Activated CD4-positive, alpha-beta memory T cell treated with anti-CD3 and anti-CD28 coated beads, Interleukin-2, amount 10 ng/mL, durations not matched to agents 7 days and 5 days (primary cell): ENCODE measurements around the gene PPP6R3. TPM values are rescaled to one million over a fixed set of nuclear protein-coding genes. Genes with fewer than 3 reads are reported as not detected.

Experiments used
- CTCF ChIA-PET: fragments of 350-600 bp; sonication (Branson Sonifier 250); formaldehyde crosslinking; loops from one replicate; lab custom pipeline; 2021; ENCODE audit warnings: antibody characterized with exemption, inconsistent platforms; lab: Charles Lee
- POLR2A ChIA-PET: fragments of 350-600 bp; sonication (Branson Sonifier 250); formaldehyde crosslinking; loops from one replicate; lab custom pipeline; 2021; ENCODE audit warnings: antibody characterized with exemption; lab: Charles Lee
- DNase-seq: peaks from one replicate; pipeline ENCODE4 v3.0.0-alpha.2; 2020
- H3K27ac Mint-ChIP-seq: one replicate; pipeline ENCODE4 v1.8.0; 2021; ENCODE audit warnings: mild to moderate bottlenecking, mixed read lengths
- H3K27me3 Mint-ChIP-seq: one replicate; pipeline ENCODE4 v1.8.0; 2021; ENCODE audit warnings: mixed read lengths
- H3K36me3 Mint-ChIP-seq: one replicate; pipeline ENCODE4 v1.8.0; 2021; ENCODE audit warnings: low read depth, mixed read lengths
- H3K4me1 Mint-ChIP-seq: one replicate; pipeline ENCODE4 v1.8.0; 2021; ENCODE audit warnings: mixed read lengths
- H3K4me3 Mint-ChIP-seq: one replicate; pipeline ENCODE4 v1.8.0; 2021; ENCODE audit warnings: mild to moderate bottlenecking, mixed read lengths
- H3K9me3 Mint-ChIP-seq: one replicate; pipeline ENCODE4 v1.8.0; 2021; ENCODE audit warnings: mixed read lengths
- total RNA-seq, 2 experiments: library from RNA; stranded (reverse); gene quantifications; one replicate each; pipeline ENCODE4 v1.2.3, GENCODE V29; 2021

Gene PPP6R3
- total RNA-seq, 2 experiments from 2014 or later = 105 to 115 TPM

- CTCF ChIA-PET = interaction anchor here (0.6 kb wide), 1 partner anchor 10 kb away, joined by 3 read pairs; no protein-coding TSS in a partner anchor
- Mint-ChIP-seq H3K27me3 (no peaks in the 10 kb centered on the region), H3K4me1 (peaks cover 57% of the 10 kb centered on the region), H3K9me3 (no peaks in the 10 kb centered on the region), H3K36me3 (peaks cover 77% of the 10 kb centered on the region), H3K4me3 (no peak overlapping the region), H3K27ac (peak overlapping the region; percentile 30)
- POLR2A ChIA-PET = no interaction called here
- no peak for DNase-seq
Observed at GRCh38 chr11:68546555-68546954, 86.0 kb downstream of the PPP6R3 start.

- POLR2A ChIA-PET = interaction anchor here (0.9 kb wide), 1 partner anchor 82 kb away, joined by 3 read pairs; no protein-coding TSS in a partner anchor
- Mint-ChIP-seq H3K9me3 (no peaks in the 10 kb centered on the region), H3K4me3 (no peak overlapping the region), H3K27me3 (no peaks in the 10 kb centered on the region), H3K27ac (peak overlapping the region; percentile 62), H3K36me3 (peaks cover 81% of the 10 kb centered on the region), H3K4me1 (peaks cover 52% of the 10 kb centered on the region)
- no peak for DNase-seq
- CTCF ChIA-PET = interaction anchor here (0.6 kb wide), 1 partner anchor 11 kb away, joined by 3 read pairs; no protein-coding TSS in a partner anchor
Observed at GRCh38 chr11:68549789-68550484, 89.4 kb downstream of the PPP6R3 start.

GRCh38 chr11:68550485-68550817 is 89.9 kb downstream of the PPP6R3 start:
- CTCF ChIA-PET = interaction anchor here (0.6 kb wide), 1 partner anchor 12 kb away, joined by 3 read pairs; no protein-coding TSS in a partner anchor
- Mint-ChIP-seq H3K4me1 (peaks cover 52% of the 10 kb centered on the region), H3K27ac (peak overlapping the region; percentile 62), H3K9me3 (no peaks in the 10 kb centered on the region), H3K27me3 (no peaks in the 10 kb centered on the region), H3K4me3 (no peak overlapping the region), H3K36me3 (peaks cover 80% of the 10 kb centered on the region)
- POLR2A ChIA-PET = interaction anchor here (0.9 kb wide), 1 partner anchor 83 kb away, joined by 3 read pairs; no protein-coding TSS in a partner anchor
- no peak for DNase-seq

DNA sequence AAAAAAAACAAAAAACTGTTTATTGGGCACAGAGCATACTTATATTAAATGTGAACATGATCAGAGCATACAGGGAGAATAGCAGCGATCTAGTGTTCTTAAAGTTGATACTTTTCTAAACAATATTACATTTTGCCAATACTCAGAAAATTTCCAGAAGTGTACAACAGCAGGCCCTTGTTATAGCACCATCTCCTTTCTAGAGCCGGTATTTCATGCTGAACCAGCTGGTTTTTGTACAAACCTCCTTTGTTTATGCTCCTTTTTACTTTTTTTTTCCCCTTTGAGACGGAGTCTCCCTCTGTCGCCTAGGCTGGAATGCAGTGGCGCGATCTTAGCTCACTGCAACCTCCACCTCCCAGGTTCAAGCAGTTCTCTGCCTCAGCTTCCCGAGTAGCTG is 90.7 kb downstream of the PPP6R3 start:
- Mint-ChIP-seq H3K9me3 (no peaks in the 10 kb centered on the region), H3K4me3 (no peak overlapping the region), H3K36me3 (peaks cover 79% of the 10 kb centered on the region), H3K27me3 (no peaks in the 10 kb centered on the region), H3K4me1 (peaks cover 45% of the 10 kb centered on the region), H3K27ac (no peak overlapping the region)
- ChIA-PET POLR2A (no interaction called here), CTCF (no interaction called here)
- no peak for DNase-seq

- no peak for DNase-seq
- CTCF ChIA-PET = no interaction called here
- POLR2A ChIA-PET = no interaction called here
- no peak overlapping the region for H3K27ac Mint-ChIP-seq
- peaks cover 39% of the 10 kb centered on the region for H3K4me1 Mint-ChIP-seq
- no peaks in the 10 kb centered on the region for H3K9me3 Mint-ChIP-seq
- no peaks in the 10 kb centered on the region for H3K27me3 Mint-ChIP-seq
- H3K36me3 Mint-ChIP-seq = peaks cover 76% of the 10 kb centered on the region
- H3K4me3 Mint-ChIP-seq = no peak overlapping the region
Observed at GRCh38 chr11:68551777-68552176, 91.2 kb downstream of the PPP6R3 start.

GRCh38 chr11:68552542-68552941 is 92.0 kb downstream of the PPP6R3 start:
- H3K9me3 Mint-ChIP-seq = no peaks in the 10 kb centered on the region
- H3K27me3 Mint-ChIP-seq = no peaks in the 10 kb centered on the region
- H3K4me3 Mint-ChIP-seq = no peak overlapping the region
- peaks cover 72% of the 10 kb centered on the region for H3K36me3 Mint-ChIP-seq
- H3K27ac Mint-ChIP-seq = no peak overlapping the region
- H3K4me1 Mint-ChIP-seq = peaks cover 34% of the 10 kb centered on the region
- ChIA-PET CTCF (interaction anchor here (0.6 kb wide), 1 partner anchor 250 kb away, joined by 3 read pairs; no protein-coding TSS in a partner anchor), POLR2A (no interaction called here)
- DNase-seq = no peak

DNA sequence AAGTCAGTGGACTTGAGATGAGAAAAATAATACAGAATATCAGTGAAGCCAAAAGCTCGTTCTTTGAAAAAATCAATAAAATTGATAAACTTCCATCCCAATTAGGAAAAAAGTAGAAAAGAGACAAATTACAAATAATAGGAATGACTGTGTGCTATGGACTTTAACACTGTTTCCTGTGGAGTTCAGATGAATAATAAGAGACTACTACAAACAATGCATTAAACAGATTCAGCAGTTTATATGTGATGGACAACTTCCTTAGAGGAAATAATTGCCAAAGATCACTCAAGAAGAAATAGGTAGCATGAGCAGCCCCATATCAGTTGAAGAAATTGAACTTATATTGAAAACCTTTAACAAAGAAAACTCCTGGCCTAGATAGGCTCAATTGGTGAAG is 99.7 kb downstream of the PPP6R3 start:
- no peak overlapping the region for H3K4me3 Mint-ChIP-seq
- H3K4me1 Mint-ChIP-seq = peaks cover 21% of the 10 kb centered on the region
- ChIA-PET POLR2A (no interaction called here), CTCF (no interaction called here)
- DNase-seq = no peak
- no peaks in the 10 kb centered on the region for H3K27me3 Mint-ChIP-seq
- no peaks in the 10 kb centered on the region for H3K9me3 Mint-ChIP-seq
- no peak overlapping the region for H3K27ac Mint-ChIP-seq
- peaks cover 71% of the 10 kb centered on the region for H3K36me3 Mint-ChIP-seq

DNA sequence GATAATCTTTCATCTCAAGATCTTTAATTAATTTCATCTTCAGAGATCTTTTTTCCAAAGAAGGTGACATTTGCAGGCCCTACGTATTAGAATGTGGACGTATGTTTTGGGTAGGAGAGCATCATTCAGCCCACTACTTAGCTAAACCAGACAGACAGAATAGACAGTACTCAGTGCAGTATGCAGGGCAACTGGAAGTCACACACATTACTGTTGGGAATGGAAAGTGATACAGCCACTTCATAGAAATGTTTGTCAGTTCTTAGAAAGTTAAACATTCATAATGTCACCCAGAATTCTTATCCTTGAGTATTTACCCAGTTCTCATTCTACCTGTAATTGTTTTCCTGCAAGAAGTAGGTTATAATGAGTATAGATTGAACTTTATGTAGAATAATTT is 102.9 kb downstream of the PPP6R3 start:
- Mint-ChIP-seq H3K4me3 (no peak overlapping the region), H3K4me1 (peaks cover 26% of the 10 kb centered on the region), H3K9me3 (no peaks in the 10 kb centered on the region), H3K27me3 (no peaks in the 10 kb centered on the region), H3K27ac (no peak overlapping the region), H3K36me3 (peaks cover 77% of the 10 kb centered on the region)
- no peak for DNase-seq
- ChIA-PET CTCF (no interaction called here), POLR2A (no interaction called here)

DNA sequence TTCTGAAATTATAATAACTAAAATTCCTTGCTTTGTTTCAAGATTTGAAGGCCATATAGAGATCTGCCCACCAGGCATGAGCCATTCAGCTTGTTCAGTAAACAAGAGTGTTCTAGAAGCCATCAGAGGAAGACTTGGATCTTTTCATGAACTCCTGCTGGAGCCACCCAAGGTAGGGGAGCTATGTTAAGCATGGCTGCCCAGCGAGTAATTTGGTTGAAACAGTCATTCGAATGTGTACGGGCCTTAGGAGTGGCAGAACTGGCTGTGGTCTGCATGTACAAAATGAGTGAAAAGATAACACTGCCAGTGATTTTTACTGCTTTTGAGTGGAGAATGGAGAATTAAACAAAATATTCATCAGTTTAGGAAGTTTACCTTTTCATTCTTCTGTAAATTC is 103.7 kb downstream of the PPP6R3 start:
- POLR2A ChIA-PET = no interaction called here
- no peak overlapping the region for H3K4me3 Mint-ChIP-seq
- peaks cover 30% of the 10 kb centered on the region for H3K4me1 Mint-ChIP-seq
- no peak overlapping the region for H3K27ac Mint-ChIP-seq
- H3K36me3 Mint-ChIP-seq = peaks cover 74% of the 10 kb centered on the region
- DNase-seq = no peak
- CTCF ChIA-PET = no interaction called here
- H3K9me3 Mint-ChIP-seq = no peaks in the 10 kb centered on the region
- H3K27me3 Mint-ChIP-seq = no peaks in the 10 kb centered on the region

DNA sequence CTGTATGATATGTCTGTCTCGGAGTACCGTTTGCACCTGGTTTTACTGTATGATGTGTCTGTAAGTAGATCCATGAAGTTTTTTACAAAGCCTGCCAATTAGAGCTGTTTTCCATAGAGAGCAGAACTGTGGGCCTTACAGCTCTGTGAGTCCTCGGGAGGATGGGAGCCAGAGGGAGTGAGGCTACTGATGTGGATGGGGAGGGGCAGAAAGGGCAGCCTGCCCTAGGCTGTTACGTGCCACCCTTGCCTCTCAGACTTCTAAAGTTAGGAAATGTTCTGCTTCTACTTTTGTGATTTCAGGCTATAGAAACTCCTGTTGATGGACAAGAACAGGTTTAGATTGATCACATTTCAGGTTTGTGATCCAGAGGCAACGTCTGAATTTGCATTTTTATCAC is 105.2 kb downstream of the PPP6R3 start:
- H3K4me1 Mint-ChIP-seq = peaks cover 43% of the 10 kb centered on the region
- no peaks in the 10 kb centered on the region for H3K9me3 Mint-ChIP-seq
- ChIA-PET POLR2A (no interaction called here), CTCF (no interaction called here)
- H3K4me3 Mint-ChIP-seq = no peak overlapping the region
- H3K27me3 Mint-ChIP-seq = no peaks in the 10 kb centered on the region
- DNase-seq = no peak
- H3K36me3 Mint-ChIP-seq = peaks cover 75% of the 10 kb centered on the region
- peak overlapping the region; percentile 11 for H3K27ac Mint-ChIP-seq

DNA sequence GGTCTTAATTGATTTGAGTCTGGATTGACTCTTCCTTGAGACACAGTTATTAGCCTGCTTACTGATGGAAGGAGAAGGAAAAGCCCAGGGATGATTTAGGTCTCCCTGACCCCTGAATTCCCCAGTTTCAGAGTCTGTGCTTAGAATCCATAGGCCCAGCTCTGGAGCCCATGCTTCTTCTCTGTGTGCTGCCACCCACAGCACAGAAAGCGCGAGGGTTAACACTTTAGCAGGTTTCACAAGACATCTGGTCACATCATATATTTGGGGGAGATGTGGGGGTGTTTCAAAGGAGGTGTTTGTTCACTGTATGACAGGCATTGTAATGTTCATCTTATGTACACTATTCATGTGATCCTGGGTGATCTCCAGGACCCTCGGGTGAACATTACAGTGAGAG is 107.0 kb downstream of the PPP6R3 start:
- H3K27me3 Mint-ChIP-seq = no peaks in the 10 kb centered on the region
- H3K9me3 Mint-ChIP-seq = no peaks in the 10 kb centered on the region
- H3K27ac Mint-ChIP-seq = no peak overlapping the region
- ChIA-PET CTCF (interaction anchor here (1.3 kb wide), 1 partner anchor 16 kb away, joined by 3 read pairs; no protein-coding TSS in a partner anchor), POLR2A (no interaction called here)
- DNase-seq = no peak
- H3K36me3 Mint-ChIP-seq = peaks cover 80% of the 10 kb centered on the region
- H3K4me3 Mint-ChIP-seq = no peak overlapping the region
- H3K4me1 Mint-ChIP-seq = peaks cover 37% of the 10 kb centered on the region

GRCh38 chr11:68569357-68569756 is 108.8 kb downstream of the PPP6R3 start:
- ChIA-PET POLR2A (no interaction called here), CTCF (no interaction called here)
- no peak for DNase-seq
- Mint-ChIP-seq H3K27ac (no peak overlapping the region), H3K4me1 (peaks cover 30% of the 10 kb centered on the region), H3K4me3 (no peak overlapping the region), H3K9me3 (no peaks in the 10 kb centered on the region), H3K36me3 (peaks cover 81% of the 10 kb centered on the region), H3K27me3 (no peaks in the 10 kb centered on the region)

DNA sequence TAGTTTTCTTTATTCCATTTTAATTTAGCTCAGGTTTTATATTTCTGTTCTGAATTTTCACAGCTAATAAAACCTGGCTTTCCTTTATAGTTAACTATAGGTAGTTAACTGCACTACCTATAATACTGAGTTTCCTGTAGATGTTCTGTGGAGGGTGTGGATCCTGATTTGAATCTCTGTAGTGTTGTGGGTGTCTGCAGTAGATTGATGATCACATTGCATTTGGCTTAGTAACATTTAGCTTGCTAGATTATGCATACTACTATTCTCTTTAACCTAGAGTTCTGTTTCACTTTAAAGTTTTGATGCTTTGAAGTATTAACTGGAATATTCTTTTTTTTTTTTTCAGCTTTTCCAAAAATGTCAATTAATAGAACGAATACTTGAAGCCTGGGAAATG is 110.1 kb downstream of the PPP6R3 start:
- DNase-seq = no peak
- peaks cover 36% of the 10 kb centered on the region for H3K4me1 Mint-ChIP-seq
- ChIA-PET CTCF (interaction anchor here (0.6 to 1.3 kb wide), 3 partner anchors 13 to 37 kb away, joined by 3 to 4 read pairs (median 4); no protein-coding TSS in a partner anchor), POLR2A (interaction anchor here (0.7 kb wide), 1 partner anchor 11 kb away, joined by 3 read pairs; no protein-coding TSS in a partner anchor)
- H3K27me3 Mint-ChIP-seq = no peaks in the 10 kb centered on the region
- no peaks in the 10 kb centered on the region for H3K9me3 Mint-ChIP-seq
- H3K36me3 Mint-ChIP-seq = peaks cover 80% of the 10 kb centered on the region
- no peak overlapping the region for H3K4me3 Mint-ChIP-seq
- no peak overlapping the region for H3K27ac Mint-ChIP-seq
